Measurements from ENCODE around the gene GDPD5. TPM values are rescaled to one million over a fixed set of nuclear protein-coding genes. Genes with fewer than 3 reads are reported as not detected.
A peak's percentile ranks its signal among the peaks of the same experiment; 100 is the strongest.

The GDPD5 gene
- total and polyA plus RNA-seq, 9 donors = 12.8 to 33.2 (median 20.7) TPM

GRCh38 chr11:75471176-75471973, 54.4 kb downstream of the GDPD5 start:
- no peak for DNase-seq
- no peaks in the 10 kb centered on the region for H3K27me3 ChIP-seq (ENCODE audit: control insufficient read depth, insufficient read depth, low read length)
- H3K9me3 ChIP-seq (replicated peaks; ENCODE audit: control insufficient read depth, low read depth, low read length) = no peaks in the 10 kb centered on the region
- H3K4me3 ChIP-seq (ENCODE audit: low read length) = no peak overlapping the region
- peaks cover 70% of the 10 kb centered on the region for H3K4me1 ChIP-seq (ENCODE audit: control insufficient read depth, insufficient read depth, low read length)
- no peak overlapping the region for H3K27ac ChIP-seq (ENCODE audit: low read length)
- 34% methylated on average over 3 of the region's 7 CpGs for WGBS (ENCODE audit: insufficient coverage)
- no peaks in the 10 kb centered on the region for H3K36me3 ChIP-seq (ENCODE audit: control insufficient read depth, insufficient read depth, low read length)

- Histone ChIP-seq H3K4me3 (ENCODE audit: low read length) (no peak overlapping the region), H3K36me3 (ENCODE audit: control insufficient read depth, insufficient read depth, low read length) (no peaks in the 10 kb centered on the region), H3K9me3 (replicated peaks; ENCODE audit: control insufficient read depth, low read depth, low read length) (no peaks in the 10 kb centered on the region), H3K27me3 (ENCODE audit: control insufficient read depth, insufficient read depth, low read length) (no peaks in the 10 kb centered on the region), H3K4me1 (ENCODE audit: control insufficient read depth, insufficient read depth, low read length) (peaks cover 70% of the 10 kb centered on the region), H3K27ac (ENCODE audit: low read length) (no peak overlapping the region)
- DNase-seq = no peak
- WGBS (ENCODE audit: insufficient coverage) = 48% methylated on average over 2 of the region's 7 CpGs
Measured at GRCh38 chr11:75470476-75471080, 55.2 kb downstream of the GDPD5 start.

- peak overlapping the region; percentile 22 for H3K27ac ChIP-seq (ENCODE audit: low read length)
- peaks cover 64% of the 10 kb centered on the region for H3K4me1 ChIP-seq (ENCODE audit: control insufficient read depth, insufficient read depth, low read length)
- no peaks in the 10 kb centered on the region for H3K9me3 ChIP-seq (replicated peaks; ENCODE audit: control insufficient read depth, low read depth, low read length)
- no peak overlapping the region for H3K4me3 ChIP-seq (ENCODE audit: low read length)
- H3K36me3 ChIP-seq (ENCODE audit: control insufficient read depth, insufficient read depth, low read length) = no peaks in the 10 kb centered on the region
- no peak for DNase-seq
- WGBS (ENCODE audit: insufficient coverage) = 83% methylated on average over 1 of the region's 6 CpGs
- no peaks in the 10 kb centered on the region for H3K27me3 ChIP-seq (ENCODE audit: control insufficient read depth, insufficient read depth, low read length)
Measured at GRCh38 chr11:75469785-75470405, 55.8 kb downstream of the GDPD5 start.

DNA sequence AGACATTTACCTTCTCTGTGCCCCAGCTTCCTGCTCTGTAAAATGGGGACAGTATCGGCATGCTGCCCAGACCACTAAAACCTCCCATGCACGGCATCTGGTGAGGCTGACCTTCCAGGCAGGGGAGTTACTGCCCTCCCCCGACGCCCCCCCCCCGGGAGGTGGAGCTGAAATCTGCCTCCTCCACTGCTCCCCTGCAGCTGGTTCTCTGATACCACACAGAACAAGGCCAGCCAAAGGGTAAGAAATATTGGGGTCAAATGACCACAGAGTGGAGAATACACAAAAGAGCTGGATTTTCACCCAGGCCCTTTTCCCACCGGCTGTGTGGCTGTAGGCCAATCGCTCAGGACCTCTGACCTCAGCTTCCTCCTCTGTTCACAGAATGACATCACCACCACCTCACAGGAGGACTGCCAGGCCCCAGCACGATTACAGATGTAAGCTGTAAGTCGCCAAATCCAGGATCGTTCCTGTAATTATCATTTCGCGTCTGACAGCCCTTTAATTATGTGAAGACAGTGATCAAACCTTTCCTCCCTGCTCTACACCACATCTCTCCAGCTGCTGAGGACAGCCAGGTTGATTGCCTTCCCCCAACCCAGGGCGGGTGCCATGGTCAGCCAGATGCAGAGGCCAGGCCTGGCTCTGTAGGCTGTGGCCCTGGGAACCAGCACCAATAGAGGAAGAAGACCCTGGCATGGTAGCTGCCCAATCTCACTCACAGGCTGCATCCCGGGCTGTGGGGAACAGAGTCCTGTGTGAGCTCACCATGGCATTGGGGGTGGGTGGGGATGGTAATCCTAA, 57.0 kb downstream of the GDPD5 start:
- DNase-seq = peak; percentile 73
- H3K27ac ChIP-seq (ENCODE audit: low read length) = peak overlapping the region; percentile 85
- no peaks in the 10 kb centered on the region for H3K9me3 ChIP-seq (replicated peaks; ENCODE audit: control insufficient read depth, low read depth, low read length)
- H3K4me1 ChIP-seq (ENCODE audit: control insufficient read depth, insufficient read depth, low read length) = peaks cover 57% of the 10 kb centered on the region
- H3K36me3 ChIP-seq (ENCODE audit: control insufficient read depth, insufficient read depth, low read length) = no peaks in the 10 kb centered on the region
- H3K27me3 ChIP-seq (ENCODE audit: control insufficient read depth, insufficient read depth, low read length) = no peaks in the 10 kb centered on the region
- 0% methylated on average over 3 of the region's 14 CpGs for WGBS (ENCODE audit: insufficient coverage)
- H3K4me3 ChIP-seq (ENCODE audit: low read length) = no peak overlapping the region

DNA sequence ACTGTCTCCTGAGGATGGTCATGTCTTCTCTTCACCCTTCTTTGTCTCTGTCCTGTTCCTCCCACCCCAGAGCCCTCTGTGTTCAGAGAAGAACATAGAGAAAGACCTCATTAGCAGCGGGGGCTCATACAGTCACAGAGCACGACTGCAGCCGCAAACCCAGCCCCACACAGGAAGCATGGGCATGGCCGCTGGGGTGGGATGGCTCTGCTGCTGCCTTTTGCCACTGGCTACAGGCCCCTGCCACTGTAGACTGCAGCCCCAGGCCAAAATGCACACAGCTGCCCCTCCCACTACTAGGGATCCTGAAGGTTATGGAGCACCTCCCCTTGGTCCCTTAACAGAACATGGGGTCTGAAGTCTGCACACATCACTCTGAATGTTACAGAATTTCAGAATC, 57.9 kb downstream of the GDPD5 start:
- Histone ChIP-seq H3K27ac (ENCODE audit: low read length) (peak overlapping the region; percentile 85), H3K27me3 (ENCODE audit: control insufficient read depth, insufficient read depth, low read length) (no peaks in the 10 kb centered on the region), H3K36me3 (ENCODE audit: control insufficient read depth, insufficient read depth, low read length) (no peaks in the 10 kb centered on the region), H3K4me3 (ENCODE audit: low read length) (no peak overlapping the region), H3K4me1 (ENCODE audit: control insufficient read depth, insufficient read depth, low read length) (peaks cover 61% of the 10 kb centered on the region), H3K9me3 (replicated peaks; ENCODE audit: control insufficient read depth, low read depth, low read length) (no peaks in the 10 kb centered on the region)
- DNase-seq = no peak
- 59% methylated on average over 4 of the region's 4 CpGs for WGBS (ENCODE audit: insufficient coverage)

DNA sequence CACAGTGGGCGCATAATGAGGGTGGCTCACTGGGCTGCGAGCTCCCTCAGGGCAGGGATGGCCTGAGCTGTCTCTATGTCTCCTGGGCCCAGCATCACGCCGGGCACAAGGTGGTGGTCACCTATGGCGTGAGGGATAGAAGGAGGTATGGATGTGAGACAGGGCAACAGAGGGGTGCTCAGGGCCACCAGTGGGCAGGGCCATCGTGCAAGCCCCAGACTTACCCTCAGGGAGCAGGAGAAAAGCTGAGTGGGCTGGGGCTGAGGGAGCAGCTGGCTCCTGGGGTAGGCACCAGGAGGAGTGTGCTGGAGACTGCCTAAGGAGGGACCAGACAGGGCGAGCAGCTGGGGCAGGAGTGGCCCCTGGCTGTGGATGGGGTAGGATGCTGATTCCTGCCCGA, 58.4 kb downstream of the GDPD5 start:
- Histone ChIP-seq H3K27me3 (ENCODE audit: control insufficient read depth, insufficient read depth, low read length) (no peaks in the 10 kb centered on the region), H3K4me1 (ENCODE audit: control insufficient read depth, insufficient read depth, low read length) (peaks cover 60% of the 10 kb centered on the region), H3K4me3 (ENCODE audit: low read length) (no peak overlapping the region), H3K36me3 (ENCODE audit: control insufficient read depth, insufficient read depth, low read length) (no peaks in the 10 kb centered on the region), H3K9me3 (replicated peaks; ENCODE audit: control insufficient read depth, low read depth, low read length) (no peaks in the 10 kb centered on the region), H3K27ac (ENCODE audit: low read length) (no peak overlapping the region)
- WGBS (ENCODE audit: insufficient coverage) = 90% methylated on average over 6 of the region's 8 CpGs
- DNase-seq = no peak

- Histone ChIP-seq H3K9me3 (replicated peaks; ENCODE audit: control insufficient read depth, low read depth, low read length) (no peaks in the 10 kb centered on the region), H3K27ac (ENCODE audit: low read length) (peak overlapping the region; percentile 3), H3K4me1 (ENCODE audit: control insufficient read depth, insufficient read depth, low read length) (peaks cover 55% of the 10 kb centered on the region), H3K36me3 (ENCODE audit: control insufficient read depth, insufficient read depth, low read length) (peaks cover 3% of the 10 kb centered on the region), H3K27me3 (ENCODE audit: control insufficient read depth, insufficient read depth, low read length) (no peaks in the 10 kb centered on the region), H3K4me3 (ENCODE audit: low read length) (no peak overlapping the region)
- 77% methylated on average over 9 of the region's 11 CpGs for WGBS (ENCODE audit: insufficient coverage)
- DNase-seq = no peak
Measured at GRCh38 chr11:75465701-75466531, 59.8 kb downstream of the GDPD5 start.

GRCh38 chr11:75463106-75463774, 62.5 kb downstream of the GDPD5 start:
- no peak overlapping the region for H3K27ac ChIP-seq (ENCODE audit: low read length)
- H3K4me1 ChIP-seq (ENCODE audit: control insufficient read depth, insufficient read depth, low read length) = peaks cover 36% of the 10 kb centered on the region
- no peaks in the 10 kb centered on the region for H3K9me3 ChIP-seq (replicated peaks; ENCODE audit: control insufficient read depth, low read depth, low read length)
- peaks cover 3% of the 10 kb centered on the region for H3K36me3 ChIP-seq (ENCODE audit: control insufficient read depth, insufficient read depth, low read length)
- no peak overlapping the region for H3K4me3 ChIP-seq (ENCODE audit: low read length)
- 45% methylated on average over 7 of the region's 11 CpGs for WGBS (ENCODE audit: insufficient coverage)
- H3K27me3 ChIP-seq (ENCODE audit: control insufficient read depth, insufficient read depth, low read length) = no peaks in the 10 kb centered on the region
- DNase-seq = peak; percentile 41

GRCh38 chr11:75462117-75462653, 63.6 kb downstream of the GDPD5 start:
- Histone ChIP-seq H3K4me3 (ENCODE audit: low read length) (no peak overlapping the region), H3K36me3 (ENCODE audit: control insufficient read depth, insufficient read depth, low read length) (peaks cover 3% of the 10 kb centered on the region), H3K9me3 (replicated peaks; ENCODE audit: control insufficient read depth, low read depth, low read length) (no peaks in the 10 kb centered on the region), H3K4me1 (ENCODE audit: control insufficient read depth, insufficient read depth, low read length) (peaks cover 26% of the 10 kb centered on the region), H3K27ac (ENCODE audit: low read length) (no peak overlapping the region), H3K27me3 (ENCODE audit: control insufficient read depth, insufficient read depth, low read length) (no peaks in the 10 kb centered on the region)
- no peak for DNase-seq
- WGBS (ENCODE audit: insufficient coverage) = 71% methylated on average over 5 of the region's 5 CpGs
